Measurements from ENCODE around the gene TCP11L2. TPM values are rescaled to one million over a fixed set of nuclear protein-coding genes. Genes with fewer than 3 reads are reported as not detected.

Gene TCP11L2
- total and polyA plus RNA-seq, 2 of the 4 experiments (the other 2 are of a cell fraction) = 7.3 to 32.8 TPM

- H3K27ac ChIP-seq (ENCODE audit: insufficient read depth, low read length) = no peak overlapping the region
- H3K4me2 ChIP-seq (ENCODE audit: low read depth, low read length) = no peak overlapping the region
- H4K91ac ChIP-seq (ENCODE audit: insufficient read depth, low read depth, low read length) = no peak overlapping the region
- BruUV-seq (replicated peaks) = no TSS peak
- no peak overlapping the region for H2AK9ac ChIP-seq (replicated peaks; ENCODE audit: low read depth, low read length, poor library complexity)
- dilution Hi-C loops (cut with HindIII; ENCODE audit: low sequenced_read_pairs, unreplicated experiment) = no loop called here
- H2AK5ac ChIP-seq (ENCODE audit: low read depth, low read length) = no peak overlapping the region
- H4K5ac ChIP-seq (ENCODE audit: low read depth, low read length) = no peak overlapping the region
- DNase-seq (no peak), ATAC-seq (ENCODE audit: low read depth) (no peak)
- H3K23ac ChIP-seq (ENCODE audit: low read depth, low read length) = no peak overlapping the region
- H2BK120ac ChIP-seq (ENCODE audit: low read depth, low read length) = no peak overlapping the region
- WGBS, 2 experiments (ENCODE audit: extremely low coverage in 2 of 2, insufficient read length in 1 of 2) = 100% methylated on average over 1 of the region's 3 CpGs; no CpG with 5 or more reads in 1 of the 2 experiments
- no peak overlapping the region for H3K4me3 ChIP-seq (ENCODE audit: insufficient read depth, low read depth, low read length)
- H3K9ac ChIP-seq (ENCODE audit: low read depth, low read length) = no peak overlapping the region
- CTCF ChIA-PET = no interaction called here
- H2AFZ ChIP-seq (replicated peaks; ENCODE audit: low read length, poor library complexity) = no peak overlapping the region
- no peaks in the 10 kb centered on the region for H4K20me1 ChIP-seq (ENCODE audit: insufficient read depth, low read length)
- no peak overlapping the region for H3K56ac ChIP-seq (ENCODE audit: extremely low read depth, insufficient read depth, low read length)
- POLR2A ChIA-PET (ENCODE audit: unreplicated experiment) = no interaction called here
- no peak overlapping the region for H2BK20ac ChIP-seq (ENCODE audit: low read depth, low read length)
- H4K8ac ChIP-seq (ENCODE audit: low read depth in 2 of 2, low read length in 2 of 2) = no peak overlapping the region
- H3K4me1 ChIP-seq (ENCODE audit: control insufficient read depth, insufficient read depth, low read length) = peaks cover 4% of the 10 kb centered on the region
- in situ Hi-C loops (cut with MboI; ENCODE audit: low sequenced_read_pairs) = no loop called here
- no peak overlapping the region for H2BK15ac ChIP-seq (ENCODE audit: low read depth, low read length)
- H3K79me1 ChIP-seq (ENCODE audit: low read depth in 1 of 2, low read length in 2 of 2) = no peaks in the 10 kb centered on the region
- intact Hi-C loops (cut with micrococcal nuclease) = no loop called here
- TF ChIP-seq MXI1 (IDR thresholded peaks at IDR 0.05; ENCODE audit: borderline replicate concordance, low read depth, low read length) (no peak), MAFK (IDR thresholded peaks at IDR 0.05; ENCODE audit: low read depth, low read length) (no peak), CHD1 (IDR thresholded peaks at IDR 0.05; ENCODE audit: low read depth, low read length) (no peak)
- H3K18ac ChIP-seq (ENCODE audit: low read depth, low read length) = no peak overlapping the region
- no peaks in the 10 kb centered on the region for H3K9me3 ChIP-seq (ENCODE audit: control insufficient read depth, insufficient read depth, low read length)
- no peak overlapping the region for H3K14ac ChIP-seq (replicated peaks; ENCODE audit: low read depth, low read length)
- no peak overlapping the region for H2BK5ac ChIP-seq (ENCODE audit: low read depth, low read length, poor library complexity, severe bottlenecking)
- no peaks in the 10 kb centered on the region for H3K27me3 ChIP-seq (ENCODE audit: control insufficient read depth, insufficient read depth, low read length)
- no peaks in the 10 kb centered on the region for H3K36me3 ChIP-seq (ENCODE audit: control insufficient read depth, insufficient read depth, low read length)
- 0 out of 2 replicates have a peak, but pooled peaks cover 8% of the 10 kb centered on the region for H3K9me1 ChIP-seq (ENCODE audit: insufficient read depth, low read length)
- H3K4ac ChIP-seq (ENCODE audit: low read depth, low read length) = no peak overlapping the region
These were observed 47.0 kb upstream of the TCP11L2 start for GRCh38 chr12:106255493-106255892.

Data from IMR-90 (cell line).